Breast epithelium (tissue), 4 donors: ENCODE results near the gene STXBP3. TPM values are rescaled to one million over a fixed set of nuclear protein-coding genes. Genes with fewer than 3 reads are reported as not detected.
"Not testable (repeated sequence)": the region's sequence is repeated elsewhere in the genome, so short reads cannot be mapped to it uniquely, and the experiment has no call there.

ENCODE experiments used
- DNase-seq, 2 donors: peaks; one replicate each; pipeline ENCODE4 v3.0.0-alpha.2; 2019; ENCODE audit warnings: low spot score in 2 of 2
- H3K27ac ChIP-seq, 2 donors: fragments of 200-600 bp; sonication (generic) in 1 of 2; one replicate each; pipeline ENCODE4 v1.5.1; 2016 to 2019; ENCODE audit warnings: mild to moderate bottlenecking in 1 of 2
- H3K27me3 ChIP-seq, 2 donors: fragments of 200-600 bp; sonication (generic) in 1 of 2; one replicate each; pipeline versions ENCODE4 v1.5.1 to v1.6.0; 2017 to 2019; ENCODE audit warnings: control low read depth in 1 of 2, mild to moderate bottlenecking in 1 of 2
- H3K36me3 ChIP-seq: fragments of 200-600 bp; one replicate; pipeline ENCODE4 v1.5.1; 2019
- H3K4me1 ChIP-seq, 2 donors: fragments of 200-600 bp; sonication (generic); one replicate each; pipeline ENCODE4 v1.5.1; 2016 to 2019; ENCODE audit warnings: control low read depth in 1 of 2
- H3K4me3 ChIP-seq, 3 donors: fragments of 200-600 bp; sonication (generic); 1 replicate in 2 of 3; 2 replicates in 1 of 3; pipeline ENCODE4 v1.5.1; 2016 to 2019; ENCODE audit warnings: mild to moderate bottlenecking in 3 of 3, moderate library complexity in 2 of 3
- H3K9me3 ChIP-seq, 2 donors: fragments of 200-600 bp; sonication (generic) in 1 of 2; one replicate each; pipeline ENCODE4 v1.5.1; 2016 to 2019; ENCODE audit warnings: control low read depth in 1 of 2
- CTCF ChIP-seq, 3 donors: fragments of 450-650 bp; IDR thresholded peaks; one replicate each; pipeline ENCODE4 v1.5.1; 2016 to 2017; ENCODE audit warnings: antibody characterized with exemption in 3 of 3, mild to moderate bottlenecking in 3 of 3, moderate library complexity in 3 of 3
- POLR2A ChIP-seq: fragments of 450-650 bp; IDR thresholded peaks from one replicate; pipeline ENCODE4 v1.6.1; 2016; ENCODE audit warnings: antibody characterized with exemption, mild to moderate bottlenecking, moderate library complexity
- POLR2AphosphoS5 ChIP-seq, 3 donors: sonication (generic); formaldehyde crosslinking; IDR thresholded peaks; one replicate each; pipeline ENCODE4 v1.6.1; 2017; ENCODE audit warnings: antibody characterized with exemption in 3 of 3
- intact Hi-C: fragments of 100-400 bp; cut with DNase I; formaldehyde crosslinking; loops from one replicate; pipeline ENCODE4 v1.15.1; 2023; ENCODE audit warnings: low total_unique reads
- total RNA-seq, 3 donors: library from RNA; depleted of rRNA; stranded (reverse); fragments of >200 nt; gene quantifications; one replicate each; pipeline ENCODE4 v1.1.0, GENCODE V29; 2016

STXBP3 gene, protein sequence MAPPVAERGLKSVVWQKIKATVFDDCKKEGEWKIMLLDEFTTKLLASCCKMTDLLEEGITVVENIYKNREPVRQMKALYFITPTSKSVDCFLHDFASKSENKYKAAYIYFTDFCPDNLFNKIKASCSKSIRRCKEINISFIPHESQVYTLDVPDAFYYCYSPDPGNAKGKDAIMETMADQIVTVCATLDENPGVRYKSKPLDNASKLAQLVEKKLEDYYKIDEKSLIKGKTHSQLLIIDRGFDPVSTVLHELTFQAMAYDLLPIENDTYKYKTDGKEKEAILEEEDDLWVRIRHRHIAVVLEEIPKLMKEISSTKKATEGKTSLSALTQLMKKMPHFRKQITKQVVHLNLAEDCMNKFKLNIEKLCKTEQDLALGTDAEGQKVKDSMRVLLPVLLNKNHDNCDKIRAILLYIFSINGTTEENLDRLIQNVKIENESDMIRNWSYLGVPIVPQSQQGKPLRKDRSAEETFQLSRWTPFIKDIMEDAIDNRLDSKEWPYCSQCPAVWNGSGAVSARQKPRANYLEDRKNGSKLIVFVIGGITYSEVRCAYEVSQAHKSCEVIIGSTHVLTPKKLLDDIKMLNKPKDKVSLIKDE
- total RNA-seq, result 100 to 1,000 TPM in 1 of 3 donors, 10 to 100 TPM in 2; 62.6 to 127 (median 79.5) TPM

GRCh38 chr1:108746382-108747170, at the start of gene STXBP3:
Gene STXBP3 (plus strand): TSS chr1:108746674. CDS start chr1:108746738, 64 bp downstream.
- H3K4me1 ChIP-seq, result peaks cover 0 to 7% of the 10 kb centered on the region in 2 donors
- H3K27me3 ChIP-seq, result no peaks in the 10 kb centered on the region
- DNase-seq, result peak; percentile 97 to 100
- H3K4me3 ChIP-seq, result peak within 1 kb of the TSS; percentile 63 to 81 (median 80)
- peak within 1 kb of the TSS; percentile 93 to 97 for H3K27ac ChIP-seq
- TF ChIP-seq POLR2A (peak; percentile 96), POLR2AphosphoS5 (IDR thresholded peaks at IDR 0.05) (peak; percentile 92 to 97 (median 95)), CTCF (IDR thresholded peaks at IDR 0.05) (peak; percentile 68 to 96 (median 93))
- no peaks in the 10 kb centered on the region for H3K36me3 ChIP-seq
- intact Hi-C loops, result no loop called here
- no peaks in the 10 kb centered on the region for H3K9me3 ChIP-seq

- Histone ChIP-seq H3K27ac (no peak overlapping the region), H3K9me3 (no peaks in the 10 kb centered on the region), H3K4me3 (no peak overlapping the region), H3K36me3 (no peaks in the 10 kb centered on the region), H3K4me1 (no peaks in the 10 kb centered on the region), H3K27me3 (no peaks in the 10 kb centered on the region)
- intact Hi-C loops, result no loop called here
- TF ChIP-seq POLR2A, result no peak
- no peak for TF ChIP-seq CTCF (IDR thresholded peaks at IDR 0.05)
- no peak for TF ChIP-seq POLR2AphosphoS5 (IDR thresholded peaks at IDR 0.05)
- no peak for DNase-seq
Measured at GRCh38 chr1:108699375-108700332, 46.8 kb upstream of the STXBP3 start.

GRCh38 chr1:108701176-108701849, 45.2 kb upstream of the STXBP3 start:
- no peaks in the 10 kb centered on the region for H3K9me3 ChIP-seq
- no peak for TF ChIP-seq POLR2AphosphoS5 (IDR thresholded peaks at IDR 0.05)
- TF ChIP-seq POLR2A, result no peak
- no peak for TF ChIP-seq CTCF (IDR thresholded peaks at IDR 0.05)
- H3K4me3 ChIP-seq, result no peak overlapping the region
- DNase-seq, result no peak
- intact Hi-C loops, result no loop called here
- no peaks in the 10 kb centered on the region for H3K27me3 ChIP-seq
- H3K4me1 ChIP-seq, result no peaks in the 10 kb centered on the region
- no peak overlapping the region for H3K27ac ChIP-seq
- no peaks in the 10 kb centered on the region for H3K36me3 ChIP-seq

GRCh38 chr1:108702109-108702508, 44.4 kb upstream of the STXBP3 start:
- H3K4me1 ChIP-seq, H3K9me3 ChIP-seq, H3K4me3 ChIP-seq, H3K27ac ChIP-seq, intact Hi-C loops, H3K36me3 ChIP-seq, H3K27me3 ChIP-seq, DNase-seq: not testable (repeated sequence)
